ENCODE measurements around the gene NAPA.

- no peak for TF ChIP-seq YY1 (IDR thresholded peaks at IDR 0.05; ENCODE audit: insufficient read depth, insufficient read length)
- no peak for TF ChIP-seq ZNF274 (IDR thresholded peaks at IDR 0.05; ENCODE audit: low read depth, low read length)
- TF ChIP-seq SUZ12 (IDR thresholded peaks at IDR 0.05; ENCODE audit: extremely low read depth, insufficient read depth, insufficient read length) = no peak
Measured at GRCh38 chr19:47497821-47498520, 16.9 kb downstream of the NAPA start.

Data from NT2/D1 (cell line).